ENCODE results near the gene C1orf167. TPM values are rescaled to one million over a fixed set of nuclear protein-coding genes. Genes with fewer than 3 reads are reported as not detected.

Gene C1orf167
- total RNA-seq, 1 donor from 2014 or later: 6.8 TPM

Other genes starting within 250 kb of the C1orf167 start
- gene FBXO2, start 107.8 kb upstream of the C1orf167 start, total RNA-seq: 0.52 TPM
- gene FBXO44, start 107.3 kb upstream of the C1orf167 start, total RNA-seq: 3.1 TPM
- 2.6 TPM for gene FBXO6, start 98.0 kb upstream of the C1orf167 start, total RNA-seq
- 19.8 TPM for gene MAD2L2, start 81.0 kb upstream of the C1orf167 start, total RNA-seq
- gene DRAXIN, start 70.5 kb upstream of the C1orf167 start, total RNA-seq: not detected
- 15.7 TPM for gene AGTRAP, start 26.1 kb upstream of the C1orf167 start, total RNA-seq
- 43.3 TPM for gene MTHFR, start 43.8 kb downstream of the C1orf167 start, total RNA-seq
- 3.7 TPM for gene CLCN6, start 44.0 kb downstream of the C1orf167 start, total RNA-seq
- 4.2 TPM for gene NPPA, start 85.6 kb downstream of the C1orf167 start, total RNA-seq
- 1.0 TPM for gene NPPB, start 96.8 kb downstream of the C1orf167 start, total RNA-seq
- 20.9 TPM for gene KIAA2013, start 164.2 kb downstream of the C1orf167 start, total RNA-seq
- 97.6 TPM for gene PLOD1, start 172.5 kb downstream of the C1orf167 start, total RNA-seq
- gene MFN2, start 218.3 kb downstream of the C1orf167 start, total RNA-seq: 37.6 TPM

All from skeletal muscle tissue (tissue), 1 donor.